Measurements from ENCODE around the gene VN1R5. TPM values are rescaled to one million over a fixed set of nuclear protein-coding genes. Genes with fewer than 3 reads are reported as not detected.

The VN1R5 gene
- polyA plus RNA-seq, 3 donors from 2014 or later = not detected

- Mint-ChIP-seq H3K4me3 (no peak overlapping the region), H3K36me3 (peaks cover 0 to 5% (median 0%) of the 10 kb centered on the region in 3 donors), H3K27me3 (ENCODE audit: low read depth in 3 of 3) (peaks cover 0 to 2% (median 2%) of the 10 kb centered on the region in 3 donors), H3K4me1 (no peaks in the 10 kb centered on the region), H3K9me3 (peaks cover 3 to 14% (median 14%) of the 10 kb centered on the region in 6 donors), H3K27ac (no peak overlapping the region)
- no peak for DNase-seq
These were observed 14.2 kb upstream of the VN1R5 start for GRCh38 chr1:247241691-247242090.

- Mint-ChIP-seq H3K4me3 (no peak overlapping the region), H3K27me3 (ENCODE audit: low read depth in 3 of 3) (peaks cover 0 to 2% (median 0%) of the 10 kb centered on the region in 3 donors), H3K36me3 (peaks cover 0 to 5% (median 0%) of the 10 kb centered on the region in 3 donors), H3K27ac (no peak overlapping the region), H3K9me3 (peaks cover 10 to 27% (median 19%) of the 10 kb centered on the region in 6 donors), H3K4me1 (no peaks in the 10 kb centered on the region)
- DNase-seq = no peak
These were observed 12.2 kb upstream of the VN1R5 start for GRCh38 chr1:247243524-247244137.

- peaks cover 0 to 9% (median 3%) of the 10 kb centered on the region in 3 donors for H3K36me3 Mint-ChIP-seq
- no peak overlapping the region for H3K27ac Mint-ChIP-seq
- peaks cover 0 to 2% (median 0%) of the 10 kb centered on the region in 3 donors for H3K27me3 Mint-ChIP-seq (ENCODE audit: low read depth in 3 of 3)
- DNase-seq = no peak
- H3K4me1 Mint-ChIP-seq = no peaks in the 10 kb centered on the region
- H3K9me3 Mint-ChIP-seq = peaks cover 14 to 38% (median 23%) of the 10 kb centered on the region in 6 donors
- H3K4me3 Mint-ChIP-seq = no peak overlapping the region
These were observed 9.4 kb upstream of the VN1R5 start for GRCh38 chr1:247246325-247247115.

- Mint-ChIP-seq H3K36me3 (peaks cover 0 to 9% (median 3%) of the 10 kb centered on the region in 3 donors), H3K9me3 (peaks cover 15 to 42% (median 23%) of the 10 kb centered on the region in 6 donors), H3K27ac (no peak overlapping the region), H3K4me3 (no peak overlapping the region), H3K4me1 (no peaks in the 10 kb centered on the region), H3K27me3 (ENCODE audit: low read depth in 3 of 3) (peaks cover 0 to 3% (median 2%) of the 10 kb centered on the region in 3 donors)
- no peak for DNase-seq
These were observed 8.3 kb upstream of the VN1R5 start for GRCh38 chr1:247247568-247247967.

GRCh38 chr1:247266053-247266452 lies 10.2 kb downstream of the VN1R5 start:
- H3K4me3 Mint-ChIP-seq = no peak overlapping the region
- peaks cover 5 to 9% (median 7%) of the 10 kb centered on the region in 3 donors for H3K27me3 Mint-ChIP-seq (ENCODE audit: low read depth in 3 of 3)
- no peaks in the 10 kb centered on the region for H3K4me1 Mint-ChIP-seq
- no peak overlapping the region for H3K27ac Mint-ChIP-seq
- no peak for DNase-seq
- peaks cover 6 to 37% (median 19%) of the 10 kb centered on the region in 6 donors for H3K9me3 Mint-ChIP-seq
- peaks cover 0 to 7% (median 3%) of the 10 kb centered on the region in 3 donors for H3K36me3 Mint-ChIP-seq

GRCh38 chr1:247268390-247269045 lies 12.6 kb downstream of the VN1R5 start:
- DNase-seq = no peak
- Mint-ChIP-seq H3K4me1 (no peaks in the 10 kb centered on the region), H3K4me3 (no peak overlapping the region), H3K9me3 (peaks cover 9 to 40% (median 21%) of the 10 kb centered on the region in 6 donors), H3K27ac (no peak overlapping the region), H3K36me3 (peaks cover 0 to 3% (median under 1%) of the 10 kb centered on the region in 3 donors), H3K27me3 (ENCODE audit: low read depth in 3 of 3) (peaks cover 5 to 10% (median 7%) of the 10 kb centered on the region in 3 donors)

- H3K4me3 Mint-ChIP-seq = no peak overlapping the region
These were observed 13.3 kb downstream of the VN1R5 start for GRCh38 chr1:247269133-247269532.

GRCh38 chr1:247270003-247270402 lies 14.1 kb downstream of the VN1R5 start:
- peaks cover 4 to 30% (median 19%) of the 10 kb centered on the region in 6 donors for H3K9me3 Mint-ChIP-seq
- no peak for DNase-seq
- H3K27me3 Mint-ChIP-seq (ENCODE audit: low read depth in 3 of 3) = peaks cover 4 to 7% (median 5%) of the 10 kb centered on the region in 3 donors
- H3K27ac Mint-ChIP-seq = no peak overlapping the region
- peaks cover 0 to 3% (median 3%) of the 10 kb centered on the region in 3 donors for H3K36me3 Mint-ChIP-seq
- H3K4me3 Mint-ChIP-seq = no peak overlapping the region
- no peaks in the 10 kb centered on the region for H3K4me1 Mint-ChIP-seq

More at GRCh38 chr1:247269133-247269532, 13.3 kb downstream of the VN1R5 start:
- peaks cover 6 to 39% (median 19%) of the 10 kb centered on the region in 6 donors for H3K9me3 Mint-ChIP-seq
- DNase-seq = no peak
- H3K27me3 Mint-ChIP-seq (ENCODE audit: low read depth in 3 of 3) = peaks cover 5 to 9% (median 7%) of the 10 kb centered on the region in 3 donors
- no peaks in the 10 kb centered on the region for H3K4me1 Mint-ChIP-seq
- H3K36me3 Mint-ChIP-seq = peaks cover 0 to 3% (median 0%) of the 10 kb centered on the region in 3 donors
- H3K27ac Mint-ChIP-seq = no peak overlapping the region

GRCh38 chr1:247273013-247273412 lies 17.1 kb downstream of the VN1R5 start:
- H3K9me3 Mint-ChIP-seq = peaks cover 5 to 19% (median 11%) of the 10 kb centered on the region in 6 donors
- H3K27ac Mint-ChIP-seq = no peak overlapping the region
- H3K36me3 Mint-ChIP-seq = peaks cover 6 to 18% (median 8%) of the 10 kb centered on the region in 3 donors

GRCh38 chr1:247274605-247275256 lies 18.9 kb downstream of the VN1R5 start:
- Mint-ChIP-seq H3K9me3 (peaks cover 5 to 19% (median 11%) of the 10 kb centered on the region in 6 donors), H3K36me3 (peaks cover 6 to 18% (median 8%) of the 10 kb centered on the region in 3 donors), H3K4me3 (no peak overlapping the region), H3K4me1 (no peaks in the 10 kb centered on the region), H3K27ac (no peak overlapping the region), H3K27me3 (ENCODE audit: low read depth in 3 of 3) (peaks cover 2 to 4% (median 4%) of the 10 kb centered on the region in 3 donors)
- no peak for DNase-seq

More at GRCh38 chr1:247273013-247273412, 17.1 kb downstream of the VN1R5 start:
- H3K27me3 Mint-ChIP-seq (ENCODE audit: low read depth in 3 of 3) = peaks cover 2 to 4% (median 4%) of the 10 kb centered on the region in 3 donors
- DNase-seq = no peak
- no peaks in the 10 kb centered on the region for H3K4me1 Mint-ChIP-seq
- no peak overlapping the region for H3K4me3 Mint-ChIP-seq

GRCh38 chr1:247277191-247277590 lies 21.3 kb downstream of the VN1R5 start:
- Mint-ChIP-seq H3K27me3 (ENCODE audit: low read depth in 3 of 3) (peaks cover 0 to 2% (median 0%) of the 10 kb centered on the region in 3 donors), H3K4me1 (no peaks in the 10 kb centered on the region), H3K36me3 (peaks cover 5 to 18% (median 6%) of the 10 kb centered on the region in 3 donors), H3K27ac (no peak overlapping the region), H3K4me3 (no peak overlapping the region), H3K9me3 (peaks cover 0 to 5% (median 0%) of the 10 kb centered on the region in 6 donors)
- DNase-seq = no peak

GRCh38 chr1:247281001-247281574 lies 25.2 kb downstream of the VN1R5 start:
- H3K9me3 Mint-ChIP-seq = peaks cover 0 to 4% (median 0%) of the 10 kb centered on the region in 6 donors
- H3K27ac Mint-ChIP-seq = no peak overlapping the region
- peaks cover 0 to 1% (median 0%) of the 10 kb centered on the region in 3 donors for H3K27me3 Mint-ChIP-seq (ENCODE audit: low read depth in 3 of 3)
- no peak overlapping the region for H3K4me3 Mint-ChIP-seq
- no peaks in the 10 kb centered on the region for H3K4me1 Mint-ChIP-seq
- H3K36me3 Mint-ChIP-seq = peaks cover 5 to 19% (median 9%) of the 10 kb centered on the region in 3 donors
- no peak for DNase-seq
